PC-9 (cell line): ENCODE measurements around the gene PRDX1.

ENCODE experiments used
- CTCF ChIP-seq: fragments of 200-600 bp; sonication (generic); conservative IDR thresholded peaks from 2 replicates; pipeline ENCODE4 v1.6.1; 2017; ENCODE audit warnings: mixed run types, antibody characterized with exemption, mild to moderate bottlenecking, moderate library complexity
- EZH2 ChIP-seq: fragments of 200-600 bp; sonication (generic); IDR thresholded peaks from 2 replicates; pipeline ENCODE4 v1.8.0; 2017; ENCODE audit warnings: antibody characterized with exemption, low read depth

- no peak for TF ChIP-seq CTCF
- TF ChIP-seq EZH2: no peak
Measured at GRCh38 chr1:45507893-45508292, 13.8 kb downstream of the PRDX1 start.
